ENCODE data around the gene CMTR1.

DNA sequence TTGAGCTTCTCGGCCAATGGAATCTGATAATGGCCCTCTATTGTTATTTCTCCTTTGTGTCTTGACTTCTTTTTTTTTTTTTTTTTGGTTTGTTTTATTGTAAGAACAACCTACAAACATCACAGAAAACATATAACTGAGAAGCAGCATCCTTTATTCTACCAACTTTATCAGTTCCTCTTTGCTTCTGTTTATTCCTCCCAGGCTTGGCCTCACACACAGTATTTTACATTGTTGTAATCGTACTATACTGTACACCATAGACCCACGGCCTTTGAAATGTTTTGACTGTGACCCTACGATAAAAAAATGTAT is 67.2 kb downstream of the CMTR1 start:
- no peak for TF ChIP-seq GATA3 (IDR thresholded peaks at IDR 0.05; ENCODE audit: low read depth, low read length)
- TF ChIP-seq GATA2 (IDR thresholded peaks at IDR 0.05; ENCODE audit: low read depth, low read length) = no peak

All from SH-SY5Y (cell line).